Coronary artery (tissue), 2 donors: Measurements from ENCODE around the gene NETO2.

Experiments
- DNase-seq: peaks from one replicate; pipeline ENCODE4 v3.0.0-alpha.2; 2017; ENCODE audit warnings: low spot score
- H3K27ac ChIP-seq, 2 donors: fragments of 200-600 bp; sonication (generic); one replicate each; pipeline ENCODE4 v1.5.1; 2016 to 2019
- H3K4me3 ChIP-seq: fragments of 200-600 bp; sonication (generic); 2 replicates; pipeline ENCODE4 v1.5.1; 2016; ENCODE audit warnings: mild to moderate bottlenecking, moderate library complexity
- TF ChIP-seq, protein P1 (sequence below): fragments of 200-600 bp; sonication (generic); IDR thresholded peaks from one replicate; pipeline ENCODE4 v1.5.1; 2019; ENCODE audit warnings: antibody characterized with exemption

NETO2 gene

DNA sequence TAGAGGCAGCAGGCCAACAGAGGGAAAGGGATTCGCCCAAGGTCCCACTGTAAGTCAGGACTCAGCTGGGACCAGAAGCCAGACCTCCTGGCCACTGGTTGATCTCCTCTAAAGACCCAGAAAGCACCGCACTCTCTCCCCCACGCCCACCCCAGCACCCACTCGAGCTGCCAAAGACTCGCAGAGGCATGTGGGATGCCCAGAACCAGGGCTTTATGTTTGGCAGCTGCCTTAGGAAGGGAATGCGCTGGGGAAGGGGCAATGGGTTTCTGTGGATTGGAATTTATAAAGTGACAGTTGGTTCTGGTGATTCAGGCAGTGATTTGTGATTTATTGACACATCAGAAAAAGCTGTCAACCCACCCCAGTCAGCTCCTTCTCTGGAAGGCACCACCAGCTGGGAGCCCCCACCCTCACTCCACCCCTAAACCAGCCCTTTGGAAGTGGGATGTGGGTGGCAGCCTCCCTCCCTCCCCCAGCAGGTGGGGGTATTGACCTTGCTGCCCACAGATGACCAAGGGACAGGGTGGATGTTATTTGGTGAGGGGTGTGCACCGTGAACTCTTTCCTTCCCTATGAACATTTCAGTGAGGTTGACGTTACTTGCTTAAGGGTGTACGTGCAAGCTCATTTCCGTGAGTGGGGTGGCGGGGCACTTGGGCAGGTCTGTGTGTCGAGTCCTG, 93.7 kb downstream of the NETO2 start:
- TF ChIP-seq, protein P1, sequence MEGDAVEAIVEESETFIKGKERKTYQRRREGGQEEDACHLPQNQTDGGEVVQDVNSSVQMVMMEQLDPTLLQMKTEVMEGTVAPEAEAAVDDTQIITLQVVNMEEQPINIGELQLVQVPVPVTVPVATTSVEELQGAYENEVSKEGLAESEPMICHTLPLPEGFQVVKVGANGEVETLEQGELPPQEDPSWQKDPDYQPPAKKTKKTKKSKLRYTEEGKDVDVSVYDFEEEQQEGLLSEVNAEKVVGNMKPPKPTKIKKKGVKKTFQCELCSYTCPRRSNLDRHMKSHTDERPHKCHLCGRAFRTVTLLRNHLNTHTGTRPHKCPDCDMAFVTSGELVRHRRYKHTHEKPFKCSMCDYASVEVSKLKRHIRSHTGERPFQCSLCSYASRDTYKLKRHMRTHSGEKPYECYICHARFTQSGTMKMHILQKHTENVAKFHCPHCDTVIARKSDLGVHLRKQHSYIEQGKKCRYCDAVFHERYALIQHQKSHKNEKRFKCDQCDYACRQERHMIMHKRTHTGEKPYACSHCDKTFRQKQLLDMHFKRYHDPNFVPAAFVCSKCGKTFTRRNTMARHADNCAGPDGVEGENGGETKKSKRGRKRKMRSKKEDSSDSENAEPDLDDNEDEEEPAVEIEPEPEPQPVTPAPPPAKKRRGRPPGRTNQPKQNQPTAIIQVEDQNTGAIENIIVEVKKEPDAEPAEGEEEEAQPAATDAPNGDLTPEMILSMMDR: no peak
- H3K4me3 ChIP-seq: no peak overlapping the region
- no peak for DNase-seq
- no peak overlapping the region for H3K27ac ChIP-seq

DNA sequence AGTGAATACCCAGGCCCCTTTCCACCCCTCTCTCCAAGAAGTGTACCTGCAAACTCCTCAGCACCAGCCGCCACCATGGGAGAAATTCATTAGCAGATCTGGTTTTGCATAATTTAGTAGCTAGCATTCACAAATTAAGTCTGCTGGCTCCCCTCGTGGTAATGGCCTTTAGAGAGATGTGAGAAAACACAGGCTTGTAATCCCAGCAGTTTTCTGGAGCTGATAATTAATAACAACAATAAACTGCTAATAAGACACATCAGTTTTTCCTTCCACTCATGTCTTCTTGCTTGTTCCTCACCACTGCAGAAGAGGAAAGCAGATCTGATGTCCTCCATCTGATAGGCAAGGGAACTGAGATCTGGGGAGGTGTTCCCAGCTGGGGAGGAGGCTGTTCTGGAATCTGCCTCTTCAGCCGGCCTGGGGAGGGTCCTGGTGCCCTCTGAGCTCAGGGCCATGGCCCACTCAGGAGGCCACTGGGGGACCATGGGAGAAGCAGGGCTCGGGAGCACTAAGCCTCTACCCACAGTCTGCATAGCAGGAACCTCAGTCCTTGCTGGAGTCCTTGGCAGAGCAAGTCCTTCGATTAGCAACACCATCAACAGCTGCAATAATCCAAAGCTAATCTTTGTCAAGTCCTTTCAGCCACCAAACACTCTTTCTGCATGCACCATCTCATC, 96.1 kb downstream of the NETO2 start:
- H3K27ac ChIP-seq: no peak overlapping the region
- DNase-seq: no peak
- TF ChIP-seq, protein P1: no peak
- H3K4me3 ChIP-seq: no peak overlapping the region

DNA sequence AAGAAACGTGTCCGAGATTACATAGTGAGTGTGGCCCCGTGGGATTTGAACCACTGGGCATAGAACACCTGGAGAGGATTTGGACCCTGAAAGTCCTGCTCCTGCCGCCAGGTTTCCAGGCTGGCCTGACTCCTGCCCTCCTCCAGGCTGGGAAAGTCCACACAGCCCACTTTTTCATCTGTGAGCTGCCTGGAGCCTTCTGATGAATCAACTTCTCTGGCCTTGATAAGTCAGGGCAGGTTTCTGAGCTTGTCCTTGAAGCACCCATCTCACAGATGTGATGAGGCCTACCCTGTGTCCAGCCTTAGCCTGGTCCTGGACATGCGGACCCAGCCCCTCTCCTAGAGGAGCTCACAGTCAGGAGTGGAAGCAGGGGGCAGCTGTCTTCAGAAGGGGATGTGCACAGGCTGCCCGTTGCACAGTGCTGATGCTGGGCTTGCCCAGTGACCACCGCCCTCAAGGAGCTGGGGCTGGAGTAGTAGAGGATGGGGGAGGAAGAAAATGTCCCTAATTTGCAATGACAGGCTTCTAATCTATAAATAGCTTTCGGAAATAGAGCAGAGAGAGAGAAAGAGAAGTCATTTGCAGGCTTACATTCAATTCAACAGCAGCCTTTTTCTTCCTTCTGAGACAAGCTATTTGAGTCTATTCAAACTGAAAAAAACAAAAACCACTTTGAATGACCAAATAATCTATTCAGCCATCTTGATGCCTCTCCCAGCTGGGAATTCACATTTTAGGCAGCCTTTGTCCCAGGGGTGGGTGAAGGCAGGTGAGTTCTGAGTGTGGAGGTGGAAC, 96.8 kb downstream of the NETO2 start:
- TF ChIP-seq, protein P1: no peak
- Histone ChIP-seq H3K27ac (no peak overlapping the region), H3K4me3 (no peak overlapping the region)
- DNase-seq: no peak

DNA sequence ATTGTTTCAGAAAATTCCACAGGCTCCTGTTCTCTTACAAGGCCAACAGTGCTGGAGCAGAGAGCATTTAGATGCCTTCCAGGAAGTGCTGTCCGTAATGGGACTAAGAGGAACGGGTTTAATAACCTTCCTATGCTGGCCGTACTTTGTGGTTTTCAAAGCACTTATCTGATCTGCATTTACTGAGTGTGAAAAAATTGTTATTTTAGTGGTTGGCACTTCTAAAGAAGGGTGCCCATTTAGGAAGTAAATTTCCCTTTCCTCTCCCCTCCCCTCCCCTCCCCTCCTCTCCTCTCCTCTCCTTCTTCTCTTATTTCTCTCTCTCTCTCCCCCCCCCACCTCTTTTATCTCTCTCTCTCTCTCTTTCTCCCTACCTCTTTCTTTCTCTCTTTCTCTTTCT, 98.3 kb downstream of the NETO2 start:
- no peak for DNase-seq

DNA sequence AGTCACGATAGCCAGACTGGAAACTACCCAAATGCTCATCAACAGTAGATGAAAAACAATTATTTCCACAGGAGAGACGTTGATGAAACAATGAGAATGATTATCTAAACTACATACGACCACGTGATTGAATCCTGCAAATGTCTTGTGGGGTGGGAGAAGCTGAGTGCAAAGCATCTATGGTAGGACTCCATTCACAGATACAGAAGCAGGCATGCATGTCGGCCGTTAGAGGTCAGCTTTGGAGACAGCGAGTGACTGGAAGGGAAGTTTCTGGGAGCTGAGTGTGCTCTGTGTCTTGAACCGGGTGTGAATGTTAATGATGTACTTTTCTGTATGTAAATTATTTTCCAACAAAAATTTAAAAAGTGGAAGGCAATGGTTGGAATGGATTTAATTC, 98.7 kb downstream of the NETO2 start:
- DNase-seq: no peak
- TF ChIP-seq, protein P1: no peak
- Histone ChIP-seq H3K27ac (no peak overlapping the region), H3K4me3 (no peak overlapping the region)

More for the DNA sequence above, 98.3 kb downstream of the NETO2 start:
- TF ChIP-seq, protein P1: no peak
- Histone ChIP-seq H3K4me3 (no peak overlapping the region), H3K27ac (no peak overlapping the region)

DNA sequence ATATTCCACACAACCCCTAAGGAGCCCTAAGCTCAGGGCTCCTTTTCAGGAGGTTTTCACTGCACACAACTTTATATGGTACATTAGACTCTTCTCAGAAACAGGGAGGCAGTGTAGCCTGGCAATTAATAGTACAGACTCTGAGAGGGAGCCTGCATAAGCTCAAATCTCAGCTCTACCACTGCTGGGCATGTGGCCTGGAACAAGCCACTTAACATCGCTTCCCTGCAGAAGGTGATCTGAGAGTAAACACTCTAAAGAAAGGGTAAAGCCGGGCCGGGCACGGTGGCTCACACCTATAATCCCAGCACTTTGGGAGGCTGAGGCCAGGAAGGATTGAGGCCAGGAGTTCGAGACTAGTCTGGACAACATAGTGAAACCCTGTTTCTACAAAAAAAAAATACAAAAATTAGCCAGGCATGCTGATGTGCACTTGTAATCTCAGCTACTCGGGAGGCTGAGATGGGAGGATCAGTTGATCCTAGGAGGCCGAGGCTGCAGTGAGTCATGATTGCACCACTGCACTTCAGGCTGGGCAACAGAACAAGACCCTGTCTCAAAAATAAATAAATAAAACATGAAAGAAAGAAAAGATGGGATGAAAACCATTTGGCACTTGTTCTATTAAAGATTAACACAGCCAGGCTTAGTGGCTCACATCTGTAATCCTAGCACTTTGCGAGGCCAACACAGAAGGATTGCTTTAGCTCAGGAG, 99.6 kb downstream of the NETO2 start:
- TF ChIP-seq, protein P1: no peak
- H3K4me3 ChIP-seq: no peak overlapping the region

More for the DNA sequence above, 99.6 kb downstream of the NETO2 start:
- H3K27ac ChIP-seq: no peak overlapping the region
- no peak for DNase-seq
